ENCODE results near the gene PLET1.

The PLET1 gene

DNA sequence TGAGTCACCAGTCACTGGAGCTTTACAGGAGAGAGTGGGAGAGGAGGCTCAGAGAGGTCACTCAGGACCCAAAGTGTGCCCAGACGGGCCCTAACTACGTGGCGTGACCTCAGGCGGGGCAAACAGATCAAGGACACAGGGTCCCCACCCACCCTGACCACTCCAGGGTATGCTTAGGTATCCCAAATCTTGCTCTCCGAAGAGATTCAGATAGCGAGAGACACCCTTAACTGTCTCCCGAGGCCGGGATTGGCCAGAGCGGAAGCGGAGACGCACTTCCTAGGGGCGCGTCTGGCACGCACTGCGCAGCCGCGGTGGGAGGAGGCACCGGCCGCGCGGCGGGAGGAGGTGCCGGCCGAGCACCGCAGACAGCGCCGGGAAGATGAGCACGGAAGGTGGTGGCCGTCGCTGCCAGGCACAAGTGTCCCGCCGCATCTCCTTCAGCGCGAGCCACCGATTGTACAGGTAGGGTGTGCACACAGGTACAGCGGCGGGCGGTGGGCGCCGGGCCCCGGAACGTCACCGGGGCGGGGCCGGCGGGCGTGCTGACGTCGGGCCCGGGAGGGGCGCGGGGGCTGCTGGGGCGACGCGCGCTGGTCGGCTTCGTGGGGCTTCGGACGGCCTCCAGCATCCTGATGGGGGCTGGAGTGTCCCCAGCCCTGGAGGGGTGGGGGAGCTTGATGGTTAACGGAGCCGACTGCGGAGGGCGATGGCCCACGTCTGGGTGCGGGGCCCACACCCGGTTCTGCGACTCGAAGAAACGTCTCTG is 34.4 kb downstream of the PLET1 start, which contains the start of gene PTS:
TSS of gene PTS (plus strand) at position 367 of the 769 bp plus-strand sequence. CDS start at position 383, 16 bp downstream.
- H3K4me3 ChIP-seq (ENCODE audit: low read length): peak within 1 kb of the TSS; percentile 94
- H3K4me1 ChIP-seq (ENCODE audit: insufficient read depth, low read length): peaks cover 7% of the 10 kb centered on the region
- no peaks in the 10 kb centered on the region for H3K9me3 ChIP-seq (ENCODE audit: low read length)
- peaks cover 19% of the 10 kb centered on the region for H3K36me3 ChIP-seq (ENCODE audit: insufficient read depth, low read length)
- H2AFZ ChIP-seq (ENCODE audit: low read depth, low read length): peak within 1 kb of the TSS; percentile 84
- H3K27me3 ChIP-seq (ENCODE audit: insufficient read depth, low read length): no peaks in the 10 kb centered on the region

- H3K27me3 ChIP-seq (ENCODE audit: insufficient read depth, low read length): no peaks in the 10 kb centered on the region
- peak overlapping the region; percentile 84 for H2AFZ ChIP-seq (ENCODE audit: low read depth, low read length)
- peaks cover 7% of the 10 kb centered on the region for H3K4me1 ChIP-seq (ENCODE audit: insufficient read depth, low read length)
- H3K9me3 ChIP-seq (ENCODE audit: low read length): no peaks in the 10 kb centered on the region
- peak overlapping the region; percentile 94 for H3K4me3 ChIP-seq (ENCODE audit: low read length)
- peaks cover 18% of the 10 kb centered on the region for H3K36me3 ChIP-seq (ENCODE audit: insufficient read depth, low read length)
These were observed 35.0 kb downstream of the PLET1 start for GRCh38 chr11:112225753-112226061.

- Histone ChIP-seq H2AFZ (ENCODE audit: low read depth, low read length) (no peak overlapping the region), H3K4me1 (ENCODE audit: insufficient read depth, low read length) (peaks cover 7% of the 10 kb centered on the region), H3K9me3 (ENCODE audit: low read length) (no peaks in the 10 kb centered on the region), H3K36me3 (ENCODE audit: insufficient read depth, low read length) (peaks cover 2% of the 10 kb centered on the region), H3K4me3 (ENCODE audit: low read length) (no peak overlapping the region), H3K27me3 (ENCODE audit: insufficient read depth, low read length) (no peaks in the 10 kb centered on the region)
These were observed 36.7 kb downstream of the PLET1 start for GRCh38 chr11:112223754-112224532.

GRCh38 chr11:112223121-112223520 is 37.5 kb downstream of the PLET1 start:
- Histone ChIP-seq H3K4me3 (ENCODE audit: low read length) (no peak overlapping the region), H3K4me1 (ENCODE audit: insufficient read depth, low read length) (peaks cover 7% of the 10 kb centered on the region), H3K9me3 (ENCODE audit: low read length) (no peaks in the 10 kb centered on the region), H3K27me3 (ENCODE audit: insufficient read depth, low read length) (no peaks in the 10 kb centered on the region), H2AFZ (ENCODE audit: low read depth, low read length) (no peak overlapping the region), H3K36me3 (ENCODE audit: insufficient read depth, low read length) (no peaks in the 10 kb centered on the region)

DNA sequence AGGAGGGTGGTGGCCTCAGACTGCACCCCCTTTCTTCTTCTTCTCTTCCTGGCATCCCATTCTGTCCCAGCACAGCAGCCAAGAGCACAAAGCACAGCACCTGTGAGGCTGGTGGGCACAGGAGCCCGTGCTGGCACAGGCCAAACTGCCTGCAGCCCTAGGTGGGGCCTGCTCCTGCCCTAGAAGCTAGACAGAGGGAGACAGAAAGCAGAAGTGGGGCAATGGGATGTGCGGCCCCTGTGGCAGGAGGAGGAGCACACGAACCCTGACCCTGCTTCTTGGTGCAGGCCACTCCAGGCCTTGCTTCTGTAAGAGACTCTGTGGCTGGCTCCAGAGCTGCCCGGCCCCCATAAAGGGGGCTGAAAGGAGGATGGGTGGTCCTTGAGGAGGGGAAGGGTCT is 38.4 kb downstream of the PLET1 start:
- H3K4me3 ChIP-seq (ENCODE audit: low read length): no peak overlapping the region
- peaks cover 4% of the 10 kb centered on the region for H3K4me1 ChIP-seq (ENCODE audit: insufficient read depth, low read length)
- H3K36me3 ChIP-seq (ENCODE audit: insufficient read depth, low read length): no peaks in the 10 kb centered on the region
- no peaks in the 10 kb centered on the region for H3K9me3 ChIP-seq (ENCODE audit: low read length)
- H3K27me3 ChIP-seq (ENCODE audit: insufficient read depth, low read length): no peaks in the 10 kb centered on the region
- no peak overlapping the region for H2AFZ ChIP-seq (ENCODE audit: low read depth, low read length)

DNA sequence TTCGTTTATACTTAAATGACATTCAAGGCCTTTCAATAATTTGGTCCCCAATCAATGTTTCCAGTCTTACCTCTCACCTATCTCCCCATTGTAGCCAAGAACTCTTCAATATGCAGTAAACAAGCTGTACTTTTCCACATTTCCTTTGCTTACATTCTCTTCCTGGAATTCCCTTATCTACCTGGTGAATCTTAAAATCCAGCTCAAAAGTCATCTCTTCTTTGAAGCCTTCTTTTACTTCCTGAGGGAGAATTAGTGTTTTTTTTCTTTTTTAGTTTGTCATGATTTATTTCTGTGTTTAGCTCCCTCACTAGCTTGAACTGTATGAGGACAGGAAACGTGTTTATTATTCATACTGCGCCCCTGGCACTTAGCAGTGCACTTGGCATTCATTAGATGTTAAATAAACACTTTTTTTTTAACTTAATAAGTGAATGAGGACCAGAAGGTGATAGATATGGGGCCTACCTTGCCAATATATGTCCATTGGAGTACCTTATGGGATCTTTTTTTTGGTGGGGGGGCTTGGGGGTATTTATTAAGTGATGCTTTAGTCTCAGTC is 39.3 kb downstream of the PLET1 start:
- Histone ChIP-seq H3K4me3 (ENCODE audit: low read length) (no peak overlapping the region), H3K36me3 (ENCODE audit: insufficient read depth, low read length) (no peaks in the 10 kb centered on the region), H3K9me3 (ENCODE audit: low read length) (no peaks in the 10 kb centered on the region), H2AFZ (ENCODE audit: low read depth, low read length) (no peak overlapping the region), H3K27me3 (ENCODE audit: insufficient read depth, low read length) (no peaks in the 10 kb centered on the region), H3K4me1 (ENCODE audit: insufficient read depth, low read length) (no peaks in the 10 kb centered on the region)

DNA sequence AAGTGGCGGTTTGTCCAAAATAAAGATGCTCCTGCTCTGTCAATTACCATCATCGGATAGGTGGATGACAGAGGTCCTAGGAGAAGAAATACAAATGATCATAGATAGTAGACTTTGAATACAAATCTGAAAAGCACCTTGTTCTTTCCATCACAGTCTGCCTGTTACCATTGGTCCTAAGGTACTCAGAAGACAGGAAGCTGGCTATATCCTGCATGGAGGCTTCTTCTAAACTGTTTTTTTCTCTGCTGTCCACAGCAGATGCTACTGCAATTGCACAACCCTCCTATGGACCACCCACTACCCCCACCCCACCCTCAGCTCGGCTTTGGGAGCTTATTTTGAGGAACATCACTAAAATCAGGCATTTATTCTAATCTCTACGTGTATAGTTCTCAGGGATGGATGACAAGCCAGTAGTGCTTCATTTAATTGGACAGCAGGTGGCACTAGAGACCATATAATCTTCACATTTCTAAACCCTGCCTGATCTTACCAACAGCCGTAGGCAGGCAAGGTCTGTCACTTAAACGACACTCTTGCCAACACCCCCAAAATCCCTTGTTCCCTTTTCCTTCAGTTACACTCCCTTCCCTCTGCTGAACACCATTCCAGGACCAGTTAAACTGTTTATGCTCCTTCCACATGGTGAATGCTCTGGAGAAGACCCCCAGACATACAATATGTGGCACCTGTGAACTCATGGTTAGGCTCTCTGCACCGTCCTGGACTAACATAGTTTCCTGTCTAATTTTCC is 41.0 kb downstream of the PLET1 start:
- Histone ChIP-seq H3K4me3 (ENCODE audit: low read length) (no peak overlapping the region), H3K9me3 (ENCODE audit: low read length) (no peaks in the 10 kb centered on the region), H3K4me1 (ENCODE audit: insufficient read depth, low read length) (no peaks in the 10 kb centered on the region), H3K27me3 (ENCODE audit: insufficient read depth, low read length) (no peaks in the 10 kb centered on the region), H2AFZ (ENCODE audit: low read depth, low read length) (no peak overlapping the region), H3K36me3 (ENCODE audit: insufficient read depth, low read length) (no peaks in the 10 kb centered on the region)

DNA sequence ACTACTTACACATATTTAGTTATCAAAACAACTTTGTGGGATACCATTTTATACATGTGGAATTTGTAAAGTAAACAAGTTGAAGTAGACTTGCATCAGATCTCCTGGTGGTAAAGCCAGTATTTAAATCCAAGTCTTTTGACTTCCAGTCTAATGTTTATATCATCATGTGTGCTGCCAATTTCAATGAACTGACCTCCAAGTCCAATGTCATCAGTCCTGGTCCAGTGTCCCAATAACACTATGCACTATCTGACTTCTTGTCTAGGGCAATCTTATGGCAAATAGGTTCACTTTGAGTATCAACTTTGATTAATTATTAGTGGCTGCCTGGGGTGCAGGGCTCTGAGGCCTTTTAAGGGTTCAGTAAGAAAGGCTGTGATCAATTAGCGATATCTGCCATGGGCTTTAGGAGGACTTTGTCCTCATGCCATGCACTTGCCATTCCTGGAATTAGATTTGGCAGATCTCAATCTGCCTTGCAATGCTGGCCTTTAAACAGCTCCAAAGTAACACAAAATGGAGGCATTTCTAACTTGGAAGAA is 44.0 kb downstream of the PLET1 start:
- Histone ChIP-seq H2AFZ (ENCODE audit: low read depth, low read length) (no peak overlapping the region), H3K36me3 (ENCODE audit: insufficient read depth, low read length) (no peaks in the 10 kb centered on the region), H3K4me1 (ENCODE audit: insufficient read depth, low read length) (no peaks in the 10 kb centered on the region), H3K4me3 (ENCODE audit: low read length) (no peak overlapping the region), H3K27me3 (ENCODE audit: insufficient read depth, low read length) (no peaks in the 10 kb centered on the region), H3K9me3 (ENCODE audit: low read length) (no peaks in the 10 kb centered on the region)

- no peaks in the 10 kb centered on the region for H3K27me3 ChIP-seq (ENCODE audit: insufficient read depth, low read length)
- H3K9me3 ChIP-seq (ENCODE audit: low read length): no peaks in the 10 kb centered on the region
- H3K4me1 ChIP-seq (ENCODE audit: insufficient read depth, low read length): no peaks in the 10 kb centered on the region
- no peaks in the 10 kb centered on the region for H3K36me3 ChIP-seq (ENCODE audit: insufficient read depth, low read length)
- H3K4me3 ChIP-seq (ENCODE audit: low read length): no peak overlapping the region
- H2AFZ ChIP-seq (ENCODE audit: low read depth, low read length): no peak overlapping the region
These were observed 45.0 kb downstream of the PLET1 start for GRCh38 chr11:112215621-112216020.

- no peaks in the 10 kb centered on the region for H3K36me3 ChIP-seq (ENCODE audit: insufficient read depth, low read length)
- no peaks in the 10 kb centered on the region for H3K27me3 ChIP-seq (ENCODE audit: insufficient read depth, low read length)
- H3K9me3 ChIP-seq (ENCODE audit: low read length): no peaks in the 10 kb centered on the region
- no peaks in the 10 kb centered on the region for H3K4me1 ChIP-seq (ENCODE audit: insufficient read depth, low read length)
- no peak overlapping the region for H3K4me3 ChIP-seq (ENCODE audit: low read length)
- H2AFZ ChIP-seq (ENCODE audit: low read depth, low read length): no peak overlapping the region
These were observed 46.9 kb downstream of the PLET1 start for GRCh38 chr11:112213753-112214152.

- H3K36me3 ChIP-seq (ENCODE audit: insufficient read depth, low read length): no peaks in the 10 kb centered on the region
- H3K27me3 ChIP-seq (ENCODE audit: insufficient read depth, low read length): no peaks in the 10 kb centered on the region
- no peaks in the 10 kb centered on the region for H3K4me1 ChIP-seq (ENCODE audit: insufficient read depth, low read length)
- H3K9me3 ChIP-seq (ENCODE audit: low read length): no peaks in the 10 kb centered on the region
- no peak overlapping the region for H2AFZ ChIP-seq (ENCODE audit: low read depth, low read length)
- no peak overlapping the region for H3K4me3 ChIP-seq (ENCODE audit: low read length)
These were observed 48.0 kb downstream of the PLET1 start for GRCh38 chr11:112212710-112213109.

- no peak overlapping the region for H3K4me3 ChIP-seq (ENCODE audit: low read length)
- H3K27me3 ChIP-seq (ENCODE audit: insufficient read depth, low read length): no peaks in the 10 kb centered on the region
- H3K4me1 ChIP-seq (ENCODE audit: insufficient read depth, low read length): no peaks in the 10 kb centered on the region
- H3K36me3 ChIP-seq (ENCODE audit: insufficient read depth, low read length): no peaks in the 10 kb centered on the region
- H3K9me3 ChIP-seq (ENCODE audit: low read length): no peaks in the 10 kb centered on the region
- H2AFZ ChIP-seq (ENCODE audit: low read depth, low read length): no peak overlapping the region
These were observed 48.4 kb downstream of the PLET1 start for GRCh38 chr11:112212290-112212689.
